Pancreas (tissue), 10 donors: Measurements from ENCODE around the gene GIPC1. TPM values are rescaled to one million over a fixed set of nuclear protein-coding genes. Genes with fewer than 3 reads are reported as not detected.

Experiments used
- ATAC-seq, 4 donors: fragments of 200-7000 bp; cut with Tn5 transposase; one replicate each; pipeline versions ENCODE4 v1.8.0 to v1.9.1; 2020; ENCODE audit warnings: mild to moderate bottlenecking in 4 of 4, moderate library complexity in 4 of 4
- DNase-seq, 6 donors: peaks; one replicate each; pipeline ENCODE4 v3.0.0-alpha.2; 2020
- FAIRE-seq: peaks from 2 replicates; lab custom pipeline; 2012; peaks lifted over from hg19 to GRCh38; lab: Jason Lieb, UNC
- H3K27ac ChIP-seq, 4 donors: fragments of 200-600 bp; sonication (generic); 1 replicate in 3 of 4; 2 replicates in 1 of 4; pipeline versions ENCODE4 v1.5.0 to v1.8.0; 2020
- H3K27me3 ChIP-seq, 4 donors: fragments of 200-600 bp; one replicate each; pipeline ENCODE4 v1.8.0; 2021
- H3K36me3 ChIP-seq, 3 donors: fragments of 200-600 bp; sonication (generic) in 1 of 3; one replicate each; pipeline versions ENCODE4 v1.5.0 to v1.8.0; 2020 to 2021
- H3K4me1 ChIP-seq, 3 donors: fragments of 200-600 bp; one replicate each; pipeline ENCODE4 v1.8.0; 2021
- H3K4me3 ChIP-seq, 4 donors: fragments of 200-600 bp; sonication (generic) in 2 of 4; one replicate each; pipeline versions ENCODE4 v1.5.0 to v1.8.0; 2020 to 2021
- H3K9me3 ChIP-seq, 4 donors: fragments of 200-600 bp; one replicate each; pipeline ENCODE4 v1.8.0; 2021
- WGBS, 2 donors: extraction: QIAGEN DNeasy Blood & Tissue Kit; methylation state at CpG; one replicate each; pipeline ENCODE4 v1.1.7; 2013; 5-methylcytosine and 5-hydroxymethylcytosine counted together
- intact Hi-C, 3 donors: fragments of 100-400 bp; cut with DNase I; formaldehyde crosslinking; loops; one replicate each; pipeline versions ENCODE4 v1.11.1 to v1.14.2; 2022
- polyA plus RNA-seq, 2 donors: library from polyadenylated mRNA; stranded (reverse); fragments of 200-250 nt; gene quantifications; one replicate each; pipeline ENCODE4 v1.2.3, GENCODE V29; 2013
- total RNA-seq, 6 donors: library from RNA; stranded (reverse); fragmentation: NEBNext Ultra II Directional in 4 of 6; extraction: Animal tissue kit (Norgen Biotek cat#: 25700) in 4 of 6; gene quantifications; one replicate each; pipeline versions ENCODE4 v1.2.1 to v1.2.4, GENCODE V29; 2021 to 2023
- TF ChIP-seq, protein P1 (sequence below), 4 donors: fragments of 200-600 bp; sonication (generic) in 3 of 4; IDR thresholded peaks; one replicate each; pipeline versions ENCODE4 v1.5.0 to v1.8.0; 2021; ENCODE audit warnings: antibody characterized with exemption in 4 of 4
- donor health status: healthy with polysubstance abuse.
- donor health status: DM: no; HTN: no; CAD: no; lungs with moderate emphysema.
- donor health status: DM: no; HTN: no; CAD: no.
- donor health status: control.
- donor health status: control.
- donor health status: Bipolar disorder and iron deficiency.
- donor health status: DM: yes; HTN: yes; CAD: no.
- donor health status: DM: no; HTN: no; CAD: no.
- donor health status: DM: no; HTN: no; CAD: no.
- donor health status: DM: yes; HTN: yes; CAD: no.

The GIPC1 gene
- total and polyA plus RNA-seq, 8 donors: 19.0 to 53.1 (median 25.0) TPM

- DNase-seq (no peak), ATAC-seq (no peak), FAIRE-seq (no peak)
- H3K4me3 ChIP-seq: peak overlapping the region in 3 of 4 donors; percentile 41 to 79 (median 53)
- no peaks in the 10 kb centered on the region for H3K9me3 ChIP-seq
- TF ChIP-seq, protein P1, sequence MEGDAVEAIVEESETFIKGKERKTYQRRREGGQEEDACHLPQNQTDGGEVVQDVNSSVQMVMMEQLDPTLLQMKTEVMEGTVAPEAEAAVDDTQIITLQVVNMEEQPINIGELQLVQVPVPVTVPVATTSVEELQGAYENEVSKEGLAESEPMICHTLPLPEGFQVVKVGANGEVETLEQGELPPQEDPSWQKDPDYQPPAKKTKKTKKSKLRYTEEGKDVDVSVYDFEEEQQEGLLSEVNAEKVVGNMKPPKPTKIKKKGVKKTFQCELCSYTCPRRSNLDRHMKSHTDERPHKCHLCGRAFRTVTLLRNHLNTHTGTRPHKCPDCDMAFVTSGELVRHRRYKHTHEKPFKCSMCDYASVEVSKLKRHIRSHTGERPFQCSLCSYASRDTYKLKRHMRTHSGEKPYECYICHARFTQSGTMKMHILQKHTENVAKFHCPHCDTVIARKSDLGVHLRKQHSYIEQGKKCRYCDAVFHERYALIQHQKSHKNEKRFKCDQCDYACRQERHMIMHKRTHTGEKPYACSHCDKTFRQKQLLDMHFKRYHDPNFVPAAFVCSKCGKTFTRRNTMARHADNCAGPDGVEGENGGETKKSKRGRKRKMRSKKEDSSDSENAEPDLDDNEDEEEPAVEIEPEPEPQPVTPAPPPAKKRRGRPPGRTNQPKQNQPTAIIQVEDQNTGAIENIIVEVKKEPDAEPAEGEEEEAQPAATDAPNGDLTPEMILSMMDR (IDR thresholded peaks at IDR 0.05): no peak
- intact Hi-C loops: no loop called here
- WGBS, 2 donors: 55 to 59% methylated on average over 3 of the region's 3 CpGs
- H3K4me1 ChIP-seq: peaks cover 4 to 9% (median 9%) of the 10 kb centered on the region in 3 donors
- no peaks in the 10 kb centered on the region for H3K27me3 ChIP-seq
- peak overlapping the region in 1 of 4 donors; percentile 81 for H3K27ac ChIP-seq
- no peaks in the 10 kb centered on the region for H3K36me3 ChIP-seq
These were observed 34.6 kb upstream of the GIPC1 start for GRCh38 chr19:14530506-14530905.

GRCh38 chr19:14530005-14530348 is 34.0 kb upstream of the GIPC1 start:
- TF ChIP-seq, protein P1 (IDR thresholded peaks at IDR 0.05): no peak
- intact Hi-C loops: no loop called here
- no peak for DNase-seq
- Histone ChIP-seq H3K27me3 (no peaks in the 10 kb centered on the region), H3K27ac (peak overlapping the region; percentile 81 to 97 (median 86)), H3K9me3 (no peaks in the 10 kb centered on the region), H3K4me1 (peaks cover 4 to 9% (median 9%) of the 10 kb centered on the region in 3 donors), H3K4me3 (peak overlapping the region; percentile 41 to 79 (median 61)), H3K36me3 (no peaks in the 10 kb centered on the region)
- peak in 3 of 4 donors; percentile 5 to 10 (median 9) for ATAC-seq
- 0% methylated on average over 18 of the region's 18 CpGs for WGBS, 2 donors
- FAIRE-seq: no peak

DNA sequence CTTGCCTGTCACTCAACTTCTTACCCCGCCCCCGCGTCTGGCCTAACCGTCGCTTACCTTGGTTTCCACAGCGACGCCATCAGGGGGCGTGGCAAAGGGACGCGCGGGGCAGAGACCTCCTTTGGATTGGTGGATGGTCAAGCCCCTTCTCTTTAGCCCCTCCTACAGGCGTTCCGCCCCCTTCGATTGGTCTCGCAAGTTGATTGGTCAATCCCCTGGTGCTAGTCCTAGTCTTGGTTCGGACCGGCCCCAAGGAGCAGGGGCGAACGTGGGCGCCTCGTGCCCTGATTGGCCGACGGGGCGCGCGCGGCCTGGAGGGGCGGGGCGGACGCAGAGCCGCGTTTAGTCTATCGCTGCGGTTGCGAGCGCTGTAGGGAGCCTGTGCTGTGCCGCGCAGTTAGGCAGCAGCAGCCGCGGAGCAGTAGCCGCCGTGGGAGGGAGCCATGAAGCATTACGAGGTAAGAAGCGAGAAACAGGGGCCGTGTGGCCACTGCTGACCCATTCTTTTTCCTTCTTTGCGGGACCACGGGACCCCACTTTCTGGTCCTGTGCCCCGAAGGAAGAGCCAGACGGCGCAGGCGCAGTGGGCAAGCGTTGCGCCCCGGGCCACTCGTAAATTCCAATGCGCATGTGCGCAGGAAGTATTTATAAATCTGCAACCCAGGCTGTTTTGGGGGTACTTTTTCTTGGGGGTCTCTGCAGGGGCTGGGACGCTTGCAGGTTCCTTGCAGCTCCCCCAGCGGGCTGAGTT is 33.5 kb upstream of the GIPC1 start, which contains the start of gene TECR:
Gene TECR, plus strand, starts transcription at position 341 of the 751 bp plus-strand sequence. Its CDS starts 103 bp downstream, at position 444.
- 0% methylated on average over 46 to 59 of the region's 59 CpGs for WGBS, 2 donors
- intact Hi-C loops: no loop called here
- ATAC-seq: peak; percentile 96 to 97 (median 97)
- FAIRE-seq: peak; percentile 83
- TF ChIP-seq, protein P1 (IDR thresholded peaks at IDR 0.05): no peak
- peak; percentile 99 to 100 (median 100) for DNase-seq
- Histone ChIP-seq H3K9me3 (no peaks in the 10 kb centered on the region), H3K27me3 (no peaks in the 10 kb centered on the region), H3K4me3 (peak within 1 kb of the TSS; percentile 41 to 79 (median 61)), H3K4me1 (peaks cover 4 to 9% (median 9%) of the 10 kb centered on the region in 3 donors), H3K27ac (peak within 1 kb of the TSS; percentile 81 to 97 (median 86)), H3K36me3 (no peaks in the 10 kb centered on the region)

GRCh38 chr19:14528419-14529253 is 32.7 kb upstream of the GIPC1 start:
- 27 to 36% methylated on average over 32 to 39 of the region's 39 CpGs for WGBS, 2 donors
- Histone ChIP-seq H3K36me3 (no peaks in the 10 kb centered on the region), H3K4me1 (peaks cover 4 to 9% (median 9%) of the 10 kb centered on the region in 3 donors), H3K4me3 (peak overlapping the region; percentile 29 to 79 (median 50)), H3K27ac (peak overlapping the region in 2 of 4 donors; percentile 37 to 97), H3K27me3 (no peaks in the 10 kb centered on the region), H3K9me3 (no peaks in the 10 kb centered on the region)
- TF ChIP-seq, protein P1 (IDR thresholded peaks at IDR 0.05): no peak
- FAIRE-seq (no peak), ATAC-seq (no peak), DNase-seq (peak in 5 of 6 donors; percentile 14 to 58 (median 49))
- intact Hi-C loops: no loop called here
